ENCODE results near the gene TSSK1B.

TSSK1B gene

GRCh38 chr5:113451797-113452196 is 17.0 kb upstream of the TSSK1B start:
- no peak overlapping the region for H3K4me3 ChIP-seq (replicated peaks; ENCODE audit: low read depth, low read length)
- DNase-seq (ENCODE audit: low read depth), result peak; percentile 60
- TF ChIP-seq CTCF (IDR thresholded peaks at IDR 0.05; ENCODE audit: low read length, missing control alignments), result no peak

GRCh38 chr5:113450929-113451328 is 16.1 kb upstream of the TSSK1B start:
- no peak for TF ChIP-seq CTCF (IDR thresholded peaks at IDR 0.05; ENCODE audit: low read length, missing control alignments)
- no peak for DNase-seq (ENCODE audit: low read depth)
- no peak overlapping the region for H3K4me3 ChIP-seq (replicated peaks; ENCODE audit: low read depth, low read length)

GRCh38 chr5:113450462-113450861 is 15.7 kb upstream of the TSSK1B start:
- no peak overlapping the region for H3K4me3 ChIP-seq (replicated peaks; ENCODE audit: low read depth, low read length)
- TF ChIP-seq CTCF (IDR thresholded peaks at IDR 0.05; ENCODE audit: low read length, missing control alignments), result no peak
- peak; percentile 11 for DNase-seq (ENCODE audit: low read depth)

GRCh38 chr5:113448252-113448651 is 13.5 kb upstream of the TSSK1B start:
- no peak for DNase-seq (ENCODE audit: low read depth)
- no peak for TF ChIP-seq CTCF (IDR thresholded peaks at IDR 0.05; ENCODE audit: low read length, missing control alignments)
- H3K4me3 ChIP-seq (replicated peaks; ENCODE audit: low read depth, low read length), result no peak overlapping the region

- H3K4me3 ChIP-seq (replicated peaks; ENCODE audit: low read depth, low read length), result no peak overlapping the region
- peak; percentile 30 for TF ChIP-seq CTCF (IDR thresholded peaks at IDR 0.05; ENCODE audit: low read length, missing control alignments)
- peak; percentile 13 for DNase-seq (ENCODE audit: low read depth)
Measured at GRCh38 chr5:113447498-113448050, 12.8 kb upstream of the TSSK1B start.

GRCh38 chr5:113446358-113446927 is 11.7 kb upstream of the TSSK1B start:
- H3K4me3 ChIP-seq (replicated peaks; ENCODE audit: low read depth, low read length), result no peak overlapping the region
- no peak for DNase-seq (ENCODE audit: low read depth)
- no peak for TF ChIP-seq CTCF (IDR thresholded peaks at IDR 0.05; ENCODE audit: low read length, missing control alignments)

GRCh38 chr5:113437111-113437510 is 2.3 kb upstream of the TSSK1B start:
- DNase-seq (ENCODE audit: low read depth), result no peak
- no peak overlapping the region for H3K4me3 ChIP-seq (replicated peaks; ENCODE audit: low read depth, low read length)
- TF ChIP-seq CTCF (IDR thresholded peaks at IDR 0.05; ENCODE audit: low read length, missing control alignments), result no peak
